HepG2 (cell line): Measurements from ENCODE around the gene NLGN3. TPM values are rescaled to one million over a fixed set of nuclear protein-coding genes. Genes with fewer than 3 reads are reported as not detected.

Experiments
- E2F2 ChIP-seq: sonication (generic); formaldehyde crosslinking; IDR thresholded peaks from 2 replicates; pipeline ENCODE4 v1.4.0; 2020; ENCODE audit warnings: missing genetic modification reagents, borderline replicate concordance
- JUND ChIP-seq: sonication (generic); formaldehyde crosslinking; IDR thresholded peaks from 2 replicates; pipeline ENCODE4 v1.8.0; 2022; ENCODE audit warnings: mild to moderate bottlenecking, missing genetic modification reagents
- ZIK1 ChIP-seq: sonication (generic); formaldehyde crosslinking; IDR thresholded peaks from 2 replicates; pipeline ENCODE4 v1.5.0; 2020; ENCODE audit warnings: mild to moderate bottlenecking, low read depth, missing genetic modification reagents, borderline replicate concordance
- ZNF318 ChIP-seq: sonication (generic); formaldehyde crosslinking; IDR thresholded peaks from 2 replicates; pipeline ENCODE4 v1.4.0; 2020; ENCODE audit warnings: mild to moderate bottlenecking, missing genetic modification reagents
- ZNF484 ChIP-seq: sonication (generic); formaldehyde crosslinking; IDR thresholded peaks from 2 replicates; pipeline ENCODE4 v1.5.1; 2020; ENCODE audit warnings: mild to moderate bottlenecking, low read depth, missing genetic modification reagents, borderline replicate concordance
- polyA plus RNA-seq, 8 experiments: library from polyadenylated mRNA; depleted of rRNA in 3 of 8; stranded (reverse) in 7 of 8; unstranded in 1 of 8; fragments of >200 nt; fragmentation: Illumina TruSeq in 4 of 8; extraction: Trizol in 4 of 8; gene quantifications; 2 replicates each; pipeline versions ENCODE4 v1.2.1 to v1.2.3, GENCODE V29; 2011 to 2016; ENCODE audit warnings: low read depth in 4 of 8, missing spikeins in 1 of 8, mixed read lengths in 1 of 8; ENCODE audit not compliant: insufficient read depth in 1 of 8
- total RNA-seq, 5 experiments: library from RNA; depleted of rRNA; stranded (reverse); fragments of >200 nt; fragmentation: Illumina TruSeq; extraction: Trizol; gene quantifications; 2 replicates each; pipeline ENCODE4 v1.2.3, GENCODE V29; 2016; ENCODE audit warnings: low read depth in 1 of 5

Gene NLGN3
- total and polyA plus RNA-seq, 2 of the 13 experiments (the other 11 are each of a cell fraction or from before 2014, with no cell fraction given), result 0.04 to 0.16 TPM

GRCh38 chrX:71118032-71118984 lies 26.3 kb upstream of the NLGN3 start, which contains the start of gene MED12 (continued):
- TF ChIP-seq ZNF318 (CRISPR knock-in tag), result no peak
- TF ChIP-seq ZNF484, result no peak
- no peak for TF ChIP-seq ZIK1 (CRISPR knock-in tag)
- no peak for TF ChIP-seq JUND (CRISPR knock-in tag)
- no peak for TF ChIP-seq E2F2 (CRISPR knock-in tag)
